Gastroesophageal sphincter (tissue), 3 donors: ENCODE data around the gene ZC3H12C.

ENCODE experiments used
- CTCF ChIP-seq, 4 experiments: fragments of 200-600 bp in 2 of 4; fragments of 450-650 bp in 2 of 4; sonication (generic) in 1 of 4; IDR thresholded peaks; one replicate each; pipeline ENCODE4 v1.5.1; 2017 to 2019; ENCODE audit warnings: antibody characterized with exemption in 4 of 4, mild to moderate bottlenecking in 2 of 4, moderate library complexity in 2 of 4
- EP300 ChIP-seq: sonication (generic); formaldehyde crosslinking; IDR thresholded peaks from one replicate; pipeline ENCODE4 v1.6.1; 2017; ENCODE audit warnings: antibody characterized with exemption, mild to moderate bottlenecking
- POLR2A ChIP-seq, 2 donors: fragments of 450-650 bp; IDR thresholded peaks; one replicate each; pipeline ENCODE4 v1.6.1; 2017; ENCODE audit warnings: antibody characterized with exemption in 2 of 2, mild to moderate bottlenecking in 2 of 2, moderate library complexity in 1 of 2
- POLR2AphosphoS5 ChIP-seq: sonication (generic); formaldehyde crosslinking; IDR thresholded peaks from one replicate; pipeline ENCODE4 v1.6.1; 2017; ENCODE audit warnings: antibody characterized with exemption

GRCh38 chr11:110077831-110078325 is 15.3 kb upstream of the ZC3H12C start:
- TF ChIP-seq CTCF (IDR thresholded peaks at IDR 0.05): no peak
- TF ChIP-seq POLR2AphosphoS5: no peak
- no peak for TF ChIP-seq POLR2A (IDR thresholded peaks at IDR 0.05)
- TF ChIP-seq EP300: no peak
